ENCODE results near the gene TAF4.

The TAF4 gene

GRCh38 chr20:62065674-62066338, at the start of gene TAF4:
Gene TAF4, minus strand, starts transcription at chr20:62065881. Its CDS starts 71 bp downstream, at chr20:62065810.
- POLR2A ChIA-PET, result interaction anchor here (0.6 to 2.3 kb wide), 14 partner anchors 24 to 123 kb away, joined by 3 to 36 read pairs (median 4); partner anchors contain the start of gene LSM14B
- CTCF ChIA-PET, result interaction anchor here (1.2 to 1.9 kb wide), 2 partner anchors 13 to 70 kb away, joined by 3 to 4 read pairs; no protein-coding TSS in a partner anchor
- DNase-seq (ENCODE audit: extremely low spot score), result peak; percentile 99
- TF ChIP-seq CTCF (IDR thresholded peaks at IDR 0.05; ENCODE audit: control extremely low read depth, extremely low read depth, low read depth, missing control alignments), result no peak

GRCh38 chr20:62114894-62115293, 49.2 kb upstream of the TAF4 start:
- DNase-seq (ENCODE audit: extremely low spot score), result no peak
- TF ChIP-seq CTCF (IDR thresholded peaks at IDR 0.05; ENCODE audit: control extremely low read depth, extremely low read depth, low read depth, missing control alignments), result no peak
- ChIA-PET CTCF (no interaction called here), POLR2A (no interaction called here)

GRCh38 chr20:62112368-62112767, 46.7 kb upstream of the TAF4 start:
- no peak for TF ChIP-seq CTCF (IDR thresholded peaks at IDR 0.05; ENCODE audit: control extremely low read depth, extremely low read depth, low read depth, missing control alignments)
- POLR2A ChIA-PET, result no interaction called here
- DNase-seq (ENCODE audit: extremely low spot score), result no peak
- CTCF ChIA-PET, result no interaction called here

- CTCF ChIA-PET, result no interaction called here
- POLR2A ChIA-PET, result no interaction called here
- no peak for DNase-seq (ENCODE audit: extremely low spot score)
- TF ChIP-seq CTCF (IDR thresholded peaks at IDR 0.05; ENCODE audit: control extremely low read depth, extremely low read depth, low read depth, missing control alignments), result no peak
Measured at GRCh38 chr20:62111148-62111547, 45.5 kb upstream of the TAF4 start.

- ChIA-PET POLR2A (no interaction called here), CTCF (interaction anchor here (1.2 kb wide), 1 partner anchor 17 kb away, joined by 3 read pairs; no protein-coding TSS in a partner anchor)
- no peak for DNase-seq (ENCODE audit: extremely low spot score)
- no peak for TF ChIP-seq CTCF (IDR thresholded peaks at IDR 0.05; ENCODE audit: control extremely low read depth, extremely low read depth, low read depth, missing control alignments)
Measured at GRCh38 chr20:62105592-62105991, 39.9 kb upstream of the TAF4 start.

GRCh38 chr20:62104791-62105345, 39.2 kb upstream of the TAF4 start:
- no peak for DNase-seq (ENCODE audit: extremely low spot score)
- POLR2A ChIA-PET, result no interaction called here
- TF ChIP-seq CTCF (IDR thresholded peaks at IDR 0.05; ENCODE audit: control extremely low read depth, extremely low read depth, low read depth, missing control alignments), result no peak
- CTCF ChIA-PET, result no interaction called here
